ENCODE measurements around the gene CCDC107.

The CCDC107 gene

GRCh38 chr9:35686222-35687203 is 28.4 kb downstream of the CCDC107 start:
- FAIRE-seq: no peak

- no peak for FAIRE-seq
Observed at GRCh38 chr9:35687306-35687705, 29.2 kb downstream of the CCDC107 start.

GRCh38 chr9:35687972-35688557 is 30.0 kb downstream of the CCDC107 start:
- no peak for FAIRE-seq

GRCh38 chr9:35688558-35689541 is 30.8 kb downstream of the CCDC107 start:
- FAIRE-seq: no peak

GRCh38 chr9:35689542-35690293 is 31.6 kb downstream of the CCDC107 start, which contains the start of gene TPM2:
Gene TPM2, minus strand, starts transcription at chr9:35689925. Its CDS starts 108 bp downstream, at chr9:35689817.
- FAIRE-seq: no peak

GRCh38 chr9:35690294-35690613 is 32.2 kb downstream of the CCDC107 start:
- FAIRE-seq: no peak

- FAIRE-seq: no peak
Observed at GRCh38 chr9:35690614-35691333, 32.7 kb downstream of the CCDC107 start.

- FAIRE-seq: no peak
Observed at GRCh38 chr9:35691334-35691650, 33.2 kb downstream of the CCDC107 start.

- FAIRE-seq: no peak
Observed at GRCh38 chr9:35691757-35692301, 33.7 kb downstream of the CCDC107 start.

- FAIRE-seq: peak; percentile 47
Observed at GRCh38 chr9:35695943-35696401, 37.9 kb downstream of the CCDC107 start.

- FAIRE-seq: no peak
Observed at GRCh38 chr9:35696520-35697215, 38.6 kb downstream of the CCDC107 start.

GRCh38 chr9:35697486-35697885 is 39.4 kb downstream of the CCDC107 start:
- FAIRE-seq: no peak

GRCh38 chr9:35698231-35698630 is 40.1 kb downstream of the CCDC107 start:
- no peak for FAIRE-seq

GRCh38 chr9:35700031-35700430 is 41.9 kb downstream of the CCDC107 start:
- no peak for FAIRE-seq

GRCh38 chr9:35700942-35701341 is 42.9 kb downstream of the CCDC107 start:
- FAIRE-seq: no peak

- FAIRE-seq: no peak
Observed at GRCh38 chr9:35702696-35703095, 44.6 kb downstream of the CCDC107 start.

GRCh38 chr9:35703906-35704672 is 46.0 kb downstream of the CCDC107 start:
- FAIRE-seq: no peak

GRCh38 chr9:35705372-35705771 is 47.3 kb downstream of the CCDC107 start:
- no peak for FAIRE-seq

GRCh38 chr9:35705836-35706430 is 47.8 kb downstream of the CCDC107 start:
- no peak for FAIRE-seq
